ENCODE measurements around the gene UBE2R2. TPM values are rescaled to one million over a fixed set of nuclear protein-coding genes. Genes with fewer than 3 reads are reported as not detected.

The UBE2R2 gene
- total and polyA plus RNA-seq, 2 of the 8 experiments (the other 6 are each of a cell fraction or from before 2014, with no cell fraction given) = 19.4 to 42.1 TPM

- Histone ChIP-seq H3K9me3 (ENCODE audit: insufficient read depth in 2 of 2, low read depth in 1 of 2, low read length in 1 of 2) (no peaks in the 10 kb centered on the region), H3K9ac (replicated peaks in 1 of 4; ENCODE audit: extremely low read depth in 1 of 4, low read depth in 3 of 4, low read length in 3 of 4) (no peak overlapping the region), H2BK120ac (replicated peaks; ENCODE audit: low read depth, low read length) (no peak overlapping the region), H3K79me2 (ENCODE audit: control insufficient read depth in 1 of 2, insufficient read depth in 2 of 2, low read length in 2 of 2) (peaks cover 0 to 58% of the 10 kb centered on the region in 2 experiments; a peak in 3 of 4 replicates), H2BK5ac (ENCODE audit: low read depth, low read length) (no peak overlapping the region), H3K4me2 (ENCODE audit: insufficient read depth in 1 of 2, low read depth in 2 of 2, low read length in 2 of 2) (no peak overlapping the region), H2AFZ (ENCODE audit: low read length) (no peak overlapping the region), H2BK15ac (ENCODE audit: low read length) (no peak overlapping the region), H4K91ac (replicated peaks; ENCODE audit: insufficient read length, low read length) (no peak overlapping the region), H2BK12ac (ENCODE audit: low read depth, low read length) (no peak overlapping the region), H4K5ac (ENCODE audit: insufficient read length, low read depth, low read length) (no peak overlapping the region), H2AK5ac (ENCODE audit: low read depth, low read length) (no peak overlapping the region), H3K4ac (replicated peaks; ENCODE audit: insufficient read length, low read depth, low read length) (no peak overlapping the region), H4K20me1 (replicated peaks in 1 of 2; ENCODE audit: control insufficient read depth in 1 of 2, insufficient read depth in 2 of 2, low read length in 2 of 2) (peaks cover 2 to 11% of the 10 kb centered on the region in 2 experiments), H3K27me3 (replicated peaks in 1 of 4; ENCODE audit: control insufficient read depth in 3 of 4, extremely low read depth in 1 of 4, insufficient read depth in 3 of 4, low read length in 3 of 4) (no peaks in the 10 kb centered on the region), H3K18ac (ENCODE audit: extremely low read depth, low read length) (no peak overlapping the region), H3K14ac (ENCODE audit: insufficient read length) (no peak overlapping the region), H3K4me1 (replicated peaks in 1 of 4; ENCODE audit: control insufficient read depth in 3 of 4, insufficient read depth in 4 of 4, low read length in 3 of 4) (peaks cover 0 to 7% (median 4%) of the 10 kb centered on the region in 4 experiments; a peak in 3 of 7 replicates), H3K79me1 (ENCODE audit: low read depth, low read length) (peaks cover 4% of the 10 kb centered on the region; the same call in 1 of the 2 replicates), H3K4me3 (ENCODE audit: extremely low read depth in 1 of 4, insufficient read depth in 2 of 4, low read depth in 3 of 4, low read length in 4 of 4) (no peak overlapping the region), H2BK20ac (ENCODE audit: low read length) (no peak overlapping the region), H3K27ac (ENCODE audit: low read depth, low read length) (no peak overlapping the region), H3K23me2 (ENCODE audit: low read depth, low read length) (no peaks in the 10 kb centered on the region), H3K36me3 (ENCODE audit: control insufficient read depth in 2 of 4, insufficient read depth in 4 of 4, low read length in 3 of 4) (no peaks in the 10 kb centered on the region; a peak in 1 of 8 replicates), H3K56ac (replicated peaks; ENCODE audit: insufficient read length, low read depth, low read length) (no peak overlapping the region), H4K8ac (ENCODE audit: extremely low read depth, insufficient read depth, low read length) (no peak overlapping the region), H3K23ac (ENCODE audit: insufficient read length) (no peak overlapping the region)
- FAIRE-seq (no peak), DNase-seq (ENCODE audit: low read depth in 1 of 2, low spot score in 2 of 2) (no peak)
- ChIA-PET POLR2A (ENCODE audit: partially characterized antibody) (no interaction called here), CTCF (ENCODE audit: partially characterized antibody) (interaction anchor here (1.1 to 1.6 kb wide), 5 partner anchors 10 to 106 kb away, joined by 3 to 4 read pairs (median 4); no protein-coding TSS in a partner anchor)
- WGBS, 2 experiments (ENCODE audit: extremely low coverage in 1 of 2, insufficient coverage in 1 of 2, insufficient read length in 1 of 2, insufficient replicate concordance in 2 of 2, low coverage in 1 of 2, low lambda C conversion rate in 2 of 2, missing lambda C conversion rate in 1 of 2) = 77% methylated on average over 5 of the region's 5 CpGs; no CpG with 5 or more reads in 1 of the 2 experiments
- no peak for TF ChIP-seq HDAC2 (IDR thresholded peaks at IDR 0.05; ENCODE audit: borderline replicate concordance in 1 of 2, low read depth in 2 of 2, low read length in 2 of 2)
- no peak for TF ChIP-seq ATF3 (IDR thresholded peaks at IDR 0.05; ENCODE audit: insufficient read depth, low read depth, low read length)
- TF ChIP-seq USF2 (IDR thresholded peaks at IDR 0.05; ENCODE audit: low read length) = no peak
- no peak for TF ChIP-seq RFX5 (IDR thresholded peaks at IDR 0.05; ENCODE audit: borderline replicate concordance, low read depth, low read length)
- no peak for TF ChIP-seq KDM1A (IDR thresholded peaks at IDR 0.05; ENCODE audit: borderline replicate concordance, low read length)
- no peak for TF ChIP-seq CTCF (IDR thresholded peaks at IDR 0.05; ENCODE audit: control extremely low read depth in 1 of 3, insufficient read depth in 1 of 3, low read depth in 1 of 3, low read length in 3 of 3)
Measured at GRCh38 chr9:33884856-33885701, 68.1 kb downstream of the UBE2R2 start.
